GM19455 (cell line): ENCODE results near the gene GPR153.

ENCODE experiments used
- ATAC-seq: cut with Tn5 transposase; IDR thresholded peaks from one replicate; pipeline ENCODE4 v1.9.1; 2021; ENCODE audit not compliant: unreplicated experiment

GPR153 gene

DNA sequence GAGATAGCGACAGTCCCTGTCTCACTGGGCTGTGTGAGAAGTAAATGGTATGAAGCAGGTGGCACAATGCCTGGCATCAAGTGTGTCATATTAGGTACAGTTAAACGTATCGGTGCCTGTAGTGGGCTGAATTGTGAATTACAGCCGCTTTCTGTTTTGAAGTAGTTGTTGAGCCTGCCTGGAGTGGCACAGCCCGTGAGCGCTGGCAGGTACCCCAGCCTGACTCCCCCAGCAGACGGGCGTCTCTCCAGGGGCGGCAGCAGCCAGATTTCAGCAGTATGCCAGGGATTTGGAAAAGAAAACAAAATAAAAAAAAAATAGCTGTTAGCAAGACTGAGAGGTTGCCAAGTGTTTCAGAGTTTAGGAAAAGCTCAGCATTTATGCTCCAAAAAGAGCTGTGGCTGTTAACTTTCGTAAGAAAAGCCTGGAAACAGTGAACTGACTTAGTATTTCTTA, 26.6 kb upstream of the GPR153 start:
- no peak for ATAC-seq

DNA sequence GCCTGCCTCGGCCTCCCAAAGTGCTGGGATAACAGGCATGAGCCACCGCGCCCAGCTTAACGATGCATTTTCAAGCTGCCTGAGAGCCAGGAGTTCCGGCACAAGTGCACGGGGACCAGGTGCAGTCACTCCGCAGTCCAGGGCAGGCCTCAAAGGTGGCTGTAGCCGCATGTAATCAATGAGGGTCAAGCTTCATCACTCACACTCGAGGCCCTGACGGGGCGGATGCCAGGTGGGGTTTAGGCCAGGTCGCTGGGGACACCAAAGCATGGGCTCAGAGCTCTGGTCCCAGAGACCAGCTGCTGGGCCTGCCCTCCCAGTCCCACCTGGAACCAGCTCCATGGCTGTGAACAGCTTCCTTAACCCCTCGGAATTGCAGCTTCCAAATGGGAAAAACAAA, 26.1 kb upstream of the GPR153 start:
- no peak for ATAC-seq

DNA sequence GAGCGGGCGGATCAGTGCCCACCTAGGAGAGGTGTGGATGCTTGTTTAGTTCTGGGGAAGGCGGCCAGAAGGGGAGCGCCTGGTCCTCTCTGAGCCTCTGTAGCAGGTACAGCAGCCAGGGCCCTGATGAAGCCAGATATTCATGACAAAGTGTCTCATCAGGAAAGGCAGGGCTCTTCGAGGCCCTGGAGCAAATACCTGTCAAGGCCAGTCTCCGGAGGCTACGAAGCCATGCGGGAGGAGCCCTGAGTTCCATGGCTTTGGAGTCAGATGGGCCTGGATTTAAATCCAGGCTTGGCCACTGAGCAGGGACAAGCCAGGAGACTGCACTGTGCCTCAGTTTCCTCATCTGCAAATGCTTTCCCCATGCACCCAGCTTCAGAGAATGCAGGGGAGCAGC, 25.4 kb upstream of the GPR153 start:
- no peak for ATAC-seq

DNA sequence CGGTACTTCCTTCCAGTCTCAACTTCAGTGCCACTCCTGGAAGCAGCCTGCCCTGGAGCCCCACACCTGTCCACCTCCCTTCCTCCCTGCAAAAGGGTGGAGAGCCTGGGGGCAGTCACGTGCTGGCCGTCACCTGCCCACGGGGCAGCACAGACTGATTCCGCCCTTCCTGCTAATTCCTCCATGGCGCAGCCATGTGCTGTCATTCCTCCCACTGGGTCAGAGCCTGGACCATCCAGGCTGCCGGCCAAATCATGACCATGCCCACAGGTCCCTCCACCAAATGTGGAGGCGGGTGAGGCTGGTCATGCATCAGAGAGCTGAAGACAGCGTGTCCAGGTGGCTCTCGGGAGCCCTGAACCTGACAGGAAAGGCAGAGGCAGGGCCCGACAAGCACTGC, 24.4 kb upstream of the GPR153 start:
- no peak for ATAC-seq

DNA sequence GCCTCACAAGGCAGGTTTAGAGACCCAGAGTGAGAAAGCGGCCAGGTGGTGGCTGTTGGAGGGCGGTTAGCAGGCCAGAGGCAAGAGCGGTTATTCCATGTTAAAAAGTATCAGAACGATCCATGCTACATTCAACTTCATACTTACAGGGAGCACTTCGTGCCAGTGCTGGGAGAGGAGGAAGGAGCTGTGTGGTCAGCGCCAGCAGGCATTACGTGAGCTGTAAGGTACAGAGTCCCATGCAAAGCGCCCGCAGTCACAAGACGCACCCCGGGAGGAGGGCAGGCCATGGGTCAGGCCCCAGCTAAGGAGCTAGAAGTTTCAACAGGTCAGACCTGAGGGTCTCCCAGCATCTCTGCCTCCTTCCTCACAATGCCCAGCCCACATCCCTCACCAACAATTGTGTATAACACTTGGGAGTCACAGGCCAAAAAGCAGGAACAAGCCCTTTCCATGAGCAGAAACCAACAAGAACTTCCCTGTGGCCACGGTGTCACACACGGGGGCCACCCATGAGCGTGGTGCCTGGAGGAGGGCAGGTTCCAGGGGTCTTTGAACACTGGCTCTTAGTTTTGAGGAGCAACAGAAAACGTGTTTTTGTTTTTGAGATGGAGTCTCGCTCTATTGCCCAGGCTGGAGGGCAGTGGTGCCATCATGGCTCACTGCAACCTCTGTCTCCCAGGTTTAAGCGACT, 21.8 kb upstream of the GPR153 start:
- no peak for ATAC-seq

DNA sequence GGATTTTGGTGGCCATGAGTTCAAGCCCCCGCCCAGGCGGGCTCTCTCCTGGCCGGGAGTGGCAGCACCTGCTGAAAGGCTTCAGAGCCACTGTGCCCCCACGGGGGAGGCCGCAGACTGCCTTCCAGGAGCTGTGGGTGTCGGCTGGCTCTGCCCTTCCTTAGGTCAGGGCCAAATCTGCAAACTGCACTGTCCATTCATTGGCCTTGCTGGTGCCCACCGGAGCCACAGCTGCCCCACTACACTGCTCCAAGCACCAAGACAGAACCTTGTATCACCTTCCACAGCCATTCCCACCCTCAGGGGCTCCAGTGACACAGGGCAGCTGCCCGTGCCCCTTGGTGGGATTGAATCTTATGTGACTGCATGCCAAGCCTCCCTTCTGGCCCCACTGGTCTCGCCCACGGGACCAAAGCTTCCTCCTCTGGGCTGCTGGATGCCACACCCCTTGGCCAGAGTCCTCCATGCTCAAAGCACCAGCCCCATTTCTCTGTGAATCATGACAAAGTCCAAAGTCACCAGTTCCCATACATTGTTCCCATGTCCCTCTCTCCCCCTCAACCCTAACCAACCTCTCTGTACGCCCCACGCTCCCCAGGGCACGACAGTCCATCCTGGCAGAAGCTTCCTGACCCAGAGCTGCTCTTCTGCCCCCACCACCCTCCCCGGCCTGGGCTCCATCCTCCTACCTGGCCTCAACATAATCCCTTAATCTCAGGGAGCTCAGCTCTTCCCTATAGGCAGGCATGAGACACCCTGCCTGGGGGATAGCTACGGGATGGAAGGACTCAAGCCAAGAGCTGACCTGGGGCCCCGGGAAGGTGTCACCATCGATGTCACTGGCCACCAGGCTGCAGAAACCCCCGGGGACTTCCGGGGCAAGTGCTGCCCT, 20.9 kb upstream of the GPR153 start:
- ATAC-seq, result no peak

DNA sequence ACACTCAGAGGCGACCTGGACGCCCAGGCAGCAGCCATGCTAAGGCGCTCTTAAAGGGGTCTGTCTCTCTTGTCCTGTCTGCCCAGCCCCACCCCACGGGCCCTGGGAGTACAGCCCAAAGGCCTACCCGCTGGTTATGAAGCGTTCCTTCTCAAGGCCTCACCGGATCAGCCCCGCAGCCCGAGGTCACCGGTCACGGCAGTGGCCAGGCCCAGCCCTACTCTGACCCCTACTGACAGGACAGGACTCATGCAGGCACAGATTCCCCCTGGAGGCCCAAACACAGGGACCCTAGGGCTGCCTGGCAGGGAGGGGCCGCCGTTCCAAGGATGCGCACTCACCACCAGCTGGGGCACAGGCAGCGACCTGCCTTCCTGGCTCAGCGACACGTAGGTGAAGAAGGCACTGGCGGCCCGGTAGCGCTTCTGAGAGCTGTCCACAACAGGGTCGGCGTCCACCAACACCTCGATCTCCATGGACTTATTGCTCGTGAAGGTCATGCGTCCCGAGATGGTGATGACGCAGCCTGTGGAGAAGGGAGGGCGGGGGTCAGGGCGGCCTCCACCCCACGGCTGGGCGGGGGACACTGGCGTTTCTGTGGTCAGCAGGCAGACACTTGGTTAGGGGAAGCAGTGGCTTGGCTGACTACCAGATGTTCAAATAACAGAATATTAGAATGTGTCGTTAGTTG, 20.0 kb upstream of the GPR153 start:
- ATAC-seq, result no peak

DNA sequence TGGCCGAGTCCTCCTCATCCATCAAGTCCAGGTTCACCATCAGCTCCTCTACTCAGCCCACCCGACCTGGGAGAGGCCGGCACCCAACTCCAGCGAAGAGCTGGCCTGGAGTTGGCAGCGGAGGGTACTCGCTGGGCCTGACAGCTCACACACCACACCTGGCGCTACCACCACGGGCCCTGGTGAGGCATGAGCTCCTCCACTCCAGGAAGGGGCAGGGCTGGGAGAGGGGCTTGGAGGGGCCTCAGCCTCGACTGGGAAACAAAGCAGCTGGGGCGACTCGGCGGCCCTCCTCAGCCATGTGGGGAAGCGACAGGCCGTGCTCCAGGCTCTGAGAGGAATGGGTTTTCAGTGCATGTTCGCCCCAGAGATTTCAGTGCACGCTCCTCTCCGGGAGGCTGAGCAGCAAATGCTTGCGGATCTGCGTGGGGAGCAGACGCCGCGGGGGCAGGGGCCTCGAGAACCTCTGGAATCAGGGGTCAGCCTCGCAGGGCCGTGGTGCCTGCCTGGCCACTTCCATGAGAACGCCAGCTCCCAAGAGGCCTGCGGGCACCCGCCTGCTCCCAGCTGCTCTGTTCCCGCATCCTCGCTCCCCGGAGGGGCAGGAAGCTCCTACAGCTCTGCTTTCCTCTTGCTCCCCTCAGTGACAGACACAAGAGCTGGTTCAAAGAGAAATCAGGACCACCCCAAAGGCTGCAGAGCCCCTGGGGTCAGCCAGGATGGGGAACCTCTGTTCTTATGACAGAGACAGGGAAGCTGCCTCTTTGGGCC, 18.9 kb upstream of the GPR153 start:
- no peak for ATAC-seq

DNA sequence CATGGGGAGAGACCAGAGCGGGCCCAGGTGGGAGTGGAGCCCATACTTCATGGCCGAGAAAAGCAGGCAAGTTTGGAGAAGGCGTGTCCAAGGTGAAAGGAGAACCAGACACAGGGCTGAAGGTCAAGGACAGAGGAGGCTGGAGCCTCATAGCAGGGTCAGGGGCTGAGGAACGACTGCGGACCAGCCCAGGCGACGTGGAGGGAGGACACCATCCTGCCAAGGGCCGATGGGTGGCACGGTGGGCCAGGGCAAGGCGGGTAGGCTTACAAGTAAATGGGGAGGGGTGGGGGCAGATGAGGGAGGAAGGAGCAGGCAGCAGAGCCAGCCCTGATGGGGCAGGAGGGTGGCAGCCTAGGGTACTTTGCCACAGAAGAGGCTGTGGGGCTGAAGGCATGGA, 18.2 kb upstream of the GPR153 start:
- ATAC-seq, result no peak

DNA sequence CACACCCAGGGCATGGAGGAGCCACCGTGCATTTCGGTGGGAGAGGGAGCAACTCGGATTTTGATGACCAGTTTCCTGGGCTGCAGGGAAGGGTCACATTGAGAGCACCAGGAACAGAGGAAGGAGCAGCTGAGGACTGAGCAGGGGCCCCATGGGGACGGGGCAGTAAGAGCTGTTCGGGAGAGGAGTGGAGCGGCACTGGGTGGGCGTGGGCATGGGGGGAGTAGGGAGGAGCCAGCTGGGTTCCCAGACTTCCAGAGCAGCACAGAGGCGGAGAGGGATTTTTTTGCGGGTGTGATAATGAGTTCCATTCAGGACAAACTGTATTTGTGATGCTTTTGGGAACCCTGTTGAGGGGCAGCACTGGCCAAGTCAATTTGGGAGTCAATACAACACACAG, 17.4 kb upstream of the GPR153 start:
- no peak for ATAC-seq

DNA sequence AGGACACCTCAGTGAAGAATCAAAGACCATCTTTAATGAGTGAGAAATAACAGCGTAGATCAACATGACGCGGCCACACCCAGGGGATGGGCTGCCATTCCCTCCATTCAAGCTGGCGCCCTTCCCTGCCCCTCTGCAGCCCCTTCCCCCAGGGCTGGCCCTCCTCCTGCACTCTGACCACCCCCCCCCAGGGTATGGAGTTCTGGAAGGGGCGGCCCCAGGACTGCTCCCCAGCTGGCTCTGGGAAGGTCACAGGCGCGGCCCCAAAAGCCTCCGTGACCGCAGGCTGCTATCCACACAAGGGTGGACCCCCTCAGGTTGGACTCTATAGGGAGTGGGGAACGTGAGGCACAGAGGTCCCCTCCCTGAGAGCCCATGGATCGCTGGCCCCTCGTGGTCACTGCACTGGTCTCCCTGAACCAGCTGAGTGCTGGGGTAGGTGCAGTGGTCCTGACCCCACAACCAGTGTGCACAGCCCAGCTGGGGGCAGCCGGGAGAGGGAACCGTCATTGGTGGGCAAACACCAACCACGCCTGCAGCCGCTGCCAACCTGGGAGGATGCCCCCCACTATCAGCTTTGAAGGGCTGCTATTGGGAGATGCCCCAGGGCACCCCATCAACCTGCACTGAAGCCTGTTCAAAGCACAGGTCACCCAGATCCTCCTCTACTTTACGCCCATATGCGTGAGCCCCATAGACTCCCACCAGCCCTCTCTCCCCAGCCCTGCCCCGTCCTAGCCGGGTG, 16.1 kb upstream of the GPR153 start:
- ATAC-seq, result no peak

DNA sequence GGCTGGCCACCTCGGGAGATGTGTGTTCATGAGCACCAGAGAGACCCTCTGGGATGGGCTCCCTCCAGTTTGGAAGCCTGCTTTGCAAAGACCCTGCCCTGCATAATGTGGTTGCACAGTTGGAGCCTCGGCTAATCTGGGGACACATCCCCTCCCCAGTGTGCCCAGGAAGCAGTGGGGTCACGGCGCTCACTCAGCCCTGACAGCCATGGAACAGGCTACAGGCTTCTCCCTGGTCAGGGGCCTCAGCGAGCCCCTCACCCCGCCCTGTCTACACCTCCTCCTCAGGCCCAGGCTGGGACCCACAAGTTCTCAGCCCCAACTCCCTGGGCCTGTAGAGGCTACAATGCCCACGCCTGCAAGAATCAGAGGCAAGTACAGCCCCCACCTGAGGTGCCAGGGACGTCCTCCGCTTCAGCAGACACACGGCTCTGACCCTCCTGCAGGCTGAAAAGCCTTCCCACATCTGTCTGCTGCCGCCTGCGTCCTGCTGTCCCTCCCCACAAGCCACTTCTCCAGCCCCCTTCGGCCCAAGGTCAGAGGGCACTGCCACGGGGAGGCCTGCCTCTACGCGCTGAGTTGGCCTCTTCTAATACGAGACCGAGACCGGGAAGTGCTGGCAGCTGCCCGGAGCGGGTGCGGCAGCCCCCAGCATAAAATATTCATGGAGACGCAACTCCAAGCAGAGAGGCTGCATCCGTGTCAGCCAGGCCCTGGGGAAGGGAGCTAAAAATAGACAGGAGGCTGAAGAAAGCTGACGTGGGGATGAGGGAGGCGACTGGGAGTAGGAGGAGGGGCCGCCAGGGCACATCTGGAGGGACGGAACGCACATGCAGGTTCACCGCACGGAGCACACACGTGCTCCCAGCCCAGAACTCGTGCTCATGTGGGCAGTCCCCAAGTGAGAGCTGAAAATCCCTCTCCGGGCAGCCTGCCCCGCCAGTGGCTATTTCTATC, 15.2 kb upstream of the GPR153 start:
- no peak for ATAC-seq

DNA sequence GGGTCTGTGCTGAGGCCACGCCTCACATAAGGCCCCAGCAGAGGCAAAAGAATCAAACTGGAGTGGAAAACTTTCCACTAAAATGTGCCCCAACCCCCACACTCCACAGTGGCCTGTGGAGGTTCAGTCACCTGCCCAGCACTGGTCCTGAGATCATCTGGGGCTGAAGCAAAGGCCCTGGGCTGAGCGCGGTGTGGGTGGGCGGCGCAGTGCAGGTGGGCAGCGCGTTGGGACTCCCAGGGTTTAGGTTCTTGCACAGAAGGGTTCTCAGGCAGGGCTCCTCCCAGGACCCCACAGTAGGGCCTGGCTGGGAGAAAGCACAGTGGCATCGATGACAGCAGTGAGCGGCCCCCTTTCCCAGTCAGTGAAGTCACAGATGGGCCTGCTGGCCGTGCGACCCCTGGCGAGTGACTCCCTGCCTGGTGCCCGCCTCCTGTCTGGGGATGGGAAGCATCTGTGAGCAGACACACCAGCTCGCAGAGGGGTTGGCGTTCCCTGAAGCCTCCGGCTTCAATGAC, 13.8 kb upstream of the GPR153 start:
- no peak for ATAC-seq

DNA sequence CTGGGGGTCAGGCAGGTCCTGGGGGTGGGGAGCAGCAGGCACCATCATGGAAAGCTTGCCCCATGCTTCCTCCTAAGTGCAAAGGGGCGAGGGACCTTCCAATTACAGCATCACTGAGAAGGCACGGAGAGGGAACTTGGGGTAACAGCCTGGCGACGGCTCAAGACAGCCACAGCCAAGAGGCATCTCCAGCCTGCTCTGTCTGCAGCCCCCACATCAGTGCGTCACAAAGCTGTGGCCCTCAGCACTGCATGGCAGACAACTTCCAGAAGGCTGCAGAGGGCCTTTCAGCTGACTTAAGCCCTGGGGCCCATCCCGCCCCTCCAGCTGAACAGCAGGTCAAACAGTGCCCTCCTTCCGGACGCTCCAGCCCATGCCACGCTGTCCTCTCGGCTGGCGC, 13.2 kb upstream of the GPR153 start:
- ATAC-seq, result no peak

DNA sequence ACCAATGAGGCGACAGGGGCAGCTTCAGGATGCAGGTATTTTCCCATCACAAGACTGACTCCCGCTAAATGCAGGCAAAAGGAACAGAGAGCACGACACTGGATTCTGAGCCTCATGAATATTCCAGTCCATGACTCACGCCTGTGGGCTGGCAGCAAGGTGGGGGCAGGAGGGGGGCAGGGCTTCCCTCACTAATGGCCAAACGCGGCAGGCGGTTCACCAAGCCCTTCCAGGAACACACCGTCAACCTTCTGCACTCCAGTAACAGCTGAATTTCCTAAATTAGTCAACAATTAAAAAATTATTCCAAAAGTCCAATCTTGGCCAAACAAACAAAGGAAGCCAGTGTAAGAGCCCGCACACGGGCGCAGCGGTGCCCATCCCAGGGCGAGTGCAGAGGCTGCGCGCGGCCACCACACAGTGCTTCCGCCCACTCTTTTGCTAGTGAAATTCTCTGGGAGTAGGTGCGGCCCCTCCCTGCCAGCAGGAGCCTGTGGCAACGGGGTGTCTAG, 12.5 kb upstream of the GPR153 start:
- no peak for ATAC-seq

DNA sequence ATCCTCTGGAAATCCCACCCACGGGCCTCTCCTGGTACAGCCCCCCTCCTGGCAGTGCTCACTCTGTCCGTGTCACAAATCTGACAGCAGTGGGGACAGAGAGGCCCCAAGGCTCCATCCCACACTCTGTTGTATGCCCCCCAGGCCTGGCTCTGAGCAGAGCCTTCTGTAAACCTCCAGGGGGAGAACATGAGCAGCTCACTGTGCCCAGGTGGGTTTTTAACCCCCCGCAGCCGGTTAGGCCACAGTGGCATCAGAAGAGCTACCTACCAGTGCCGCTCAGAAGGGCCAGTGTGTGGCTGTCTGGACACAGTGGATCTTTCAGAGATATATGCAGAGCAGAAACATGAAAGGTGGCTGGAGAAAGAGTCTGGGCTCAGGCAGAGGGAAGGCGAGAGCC, 12.0 kb upstream of the GPR153 start:
- no peak for ATAC-seq

DNA sequence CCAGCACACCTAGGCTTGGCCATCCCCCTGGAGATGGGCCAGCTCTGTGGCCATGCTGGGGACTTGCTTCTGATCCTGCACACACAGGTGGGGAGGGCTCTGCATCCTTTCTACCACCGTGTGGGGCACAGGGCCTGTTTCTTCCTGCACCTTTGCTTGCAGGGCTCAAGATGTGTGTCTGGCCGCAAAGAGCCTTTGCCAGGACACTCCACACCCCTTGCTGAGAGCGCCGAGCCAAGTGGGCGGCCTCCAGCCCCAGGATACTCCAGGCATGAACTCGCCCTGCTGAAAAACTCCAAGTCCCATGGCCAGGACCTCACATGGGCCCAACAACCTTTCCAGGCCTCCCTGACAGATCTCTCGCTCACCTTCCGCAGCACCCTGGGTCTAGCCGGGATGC, 11.6 kb upstream of the GPR153 start:
- ATAC-seq, result no peak

DNA sequence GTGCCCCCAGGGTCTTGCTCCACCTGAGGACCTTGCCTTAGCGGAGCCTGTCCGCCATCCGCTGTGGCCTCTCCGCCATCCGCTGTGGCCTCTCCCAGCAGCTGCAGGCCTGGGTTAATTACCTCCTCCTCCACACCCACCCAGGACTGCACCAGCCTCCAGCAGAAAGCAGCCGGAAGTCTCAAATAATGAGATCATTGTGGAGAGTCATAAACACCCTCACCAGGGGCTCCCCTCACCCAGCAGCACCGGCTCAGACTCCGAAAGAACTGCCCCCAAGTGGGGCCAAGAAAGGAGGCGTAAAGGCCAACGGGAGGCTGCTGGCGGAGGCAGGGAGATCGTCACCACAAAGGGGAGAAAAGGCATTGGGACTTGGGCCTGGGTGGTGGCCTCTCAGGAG, 10.7 kb upstream of the GPR153 start:
- ATAC-seq, result no peak

DNA sequence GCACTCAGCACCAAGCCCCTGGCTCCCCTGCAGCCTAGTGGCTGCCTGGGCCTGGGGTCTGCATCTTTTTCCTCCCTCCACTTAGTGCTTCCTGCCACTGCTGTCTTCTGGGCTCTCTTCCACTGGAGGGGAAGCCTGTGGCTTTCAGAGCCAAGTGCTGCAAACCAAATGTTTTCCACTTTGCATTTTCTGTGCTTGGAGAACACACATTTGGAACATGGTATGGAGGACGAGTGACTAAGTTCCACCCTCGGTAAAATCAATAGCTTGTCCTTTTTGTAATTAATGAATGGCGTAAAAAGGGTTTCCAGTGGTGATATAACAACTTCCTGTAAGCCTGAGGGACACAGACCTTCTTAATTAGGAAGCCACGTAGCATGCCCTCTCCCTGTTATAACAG, 10.1 kb upstream of the GPR153 start:
- ATAC-seq, result no peak
